IMR-90 (cell line): Measurements from ENCODE around the gene SUGCT.

Experiments used
- BHLHE40 ChIP-seq: fragments of 150-350 bp; IDR thresholded peaks from 2 replicates; pipeline ENCODE4 v1.6.1; 2016; ENCODE audit warnings: mild to moderate bottlenecking, low read depth, low read length
- CEBPB ChIP-seq: IDR thresholded peaks from 2 replicates; pipeline ENCODE4 v1.6.1; 2012; ENCODE audit warnings: low read depth, low read length, improper control_type of control experiment
- CTCF ChIP-seq: conservative IDR thresholded peaks from 2 replicates; pipeline ENCODE4 v1.5.1; 2012; ENCODE audit warnings: mild to moderate bottlenecking, low read depth, low read length, improper control_type of control experiment
- MAFK ChIP-seq: IDR thresholded peaks from 2 replicates; pipeline ENCODE4 v1.6.1; 2012; ENCODE audit warnings: low read depth, low read length, improper control_type of control experiment
- MAZ ChIP-seq: IDR thresholded peaks from 2 replicates; pipeline ENCODE4 v1.6.1; 2012; ENCODE audit warnings: low read depth, mild to moderate bottlenecking, low read length, improper control_type of control experiment, moderate library complexity, borderline replicate concordance
- NFE2L2 ChIP-seq: fragments of 150-350 bp; IDR thresholded peaks from 2 replicates; pipeline ENCODE4 v1.6.1; 2016; ENCODE audit warnings: low read depth, mild to moderate bottlenecking, low read length
- POLR2A ChIP-seq: IDR thresholded peaks from 2 replicates; pipeline ENCODE4 v1.6.1; 2012; ENCODE audit warnings: mild to moderate bottlenecking, low read depth, low read length
- RFX5 ChIP-seq: IDR thresholded peaks from 2 replicates; pipeline ENCODE4 v1.8.0; 2012; ENCODE audit warnings: low read depth, mild to moderate bottlenecking, low read length, moderate library complexity
- SMC3 ChIP-seq: fragments of 150-350 bp; IDR thresholded peaks from 2 replicates; pipeline ENCODE4 v1.6.1; 2016; ENCODE audit warnings: low read depth, mild to moderate bottlenecking, antibody characterized with exemption, low read length, moderate library complexity
- USF2 ChIP-seq: fragments of 150-350 bp; IDR thresholded peaks from 2 replicates; pipeline ENCODE4 v1.6.1; 2017; ENCODE audit warnings: mild to moderate bottlenecking, antibody characterized with exemption, low read length, low read depth

GRCh38 chr7:40793132-40793531 is 658.3 kb downstream of the SUGCT start:
- no peak for TF ChIP-seq BHLHE40
- no peak for TF ChIP-seq CTCF
- no peak for TF ChIP-seq MAFK
- no peak for TF ChIP-seq POLR2A
- no peak for TF ChIP-seq USF2
- no peak for TF ChIP-seq CEBPB
- no peak for TF ChIP-seq MAZ
- TF ChIP-seq SMC3, result no peak
- TF ChIP-seq RFX5, result no peak
- TF ChIP-seq NFE2L2, result no peak
